HEK293T (cell line): ENCODE data around the gene PLEKHH1.
"Not testable (repeated sequence)": the region's sequence is repeated elsewhere in the genome, so short reads cannot be mapped to it uniquely, and the experiment has no call there.

Experiments used
- CTCF ChIA-PET: fragments of 350-600 bp; formaldehyde crosslinking; extraction: SDS; loops from one replicate; lab custom pipeline; 2021; ENCODE audit warnings: antibody characterized with exemption, inconsistent platforms; lab: Yijun Ruan, JAX
- POLR2A ChIA-PET: fragments of 350-600 bp; formaldehyde crosslinking; extraction: SDS; loops from one replicate; lab custom pipeline; 2020; ENCODE audit warnings: antibody characterized with exemption, inconsistent platforms; lab: Yijun Ruan, JAX
- DNase-seq: peaks from one replicate; pipeline ENCODE4 v3.0.0; 2012; ENCODE audit warnings: mixed read lengths; ENCODE audit errors: extremely low spot score
- ARNT ChIP-seq: fragments of 450-650 bp; IDR thresholded peaks from 2 replicates; pipeline ENCODE4 v1.6.1; 2017; ENCODE audit warnings: mild to moderate bottlenecking
- BHLHE40 ChIP-seq: fragments of 450-650 bp; IDR thresholded peaks from 2 replicates; pipeline ENCODE4 v1.6.1; 2016; ENCODE audit warnings: mild to moderate bottlenecking, moderate library complexity, borderline replicate concordance
- CTBP1 ChIP-seq: fragments of 450-650 bp; IDR thresholded peaks from 2 replicates; pipeline ENCODE4 v1.6.1; 2016; ENCODE audit warnings: borderline replicate concordance
- ELF4 ChIP-seq: fragments of 450-650 bp; IDR thresholded peaks from 2 replicates; pipeline ENCODE4 v1.6.1; 2017; ENCODE audit warnings: antibody characterized with exemption
- FOXA1 ChIP-seq: fragments of 450-650 bp; IDR thresholded peaks from 2 replicates; pipeline ENCODE4 v1.6.1; 2016; ENCODE audit warnings: mild to moderate bottlenecking
- FOXK2 ChIP-seq: fragments of 450-650 bp; IDR thresholded peaks from 2 replicates; pipeline ENCODE4 v1.6.1; 2016; ENCODE audit warnings: mild to moderate bottlenecking
- FOXM1 ChIP-seq: fragments of 450-650 bp; IDR thresholded peaks from 2 replicates; pipeline ENCODE4 v1.6.1; 2017; ENCODE audit warnings: mild to moderate bottlenecking, borderline replicate concordance
- HDGF ChIP-seq: fragments of 450-650 bp; IDR thresholded peaks from 2 replicates; pipeline ENCODE4 v1.6.1; 2017; ENCODE audit warnings: antibody characterized with exemption, borderline replicate concordance
- L3MBTL2 ChIP-seq: fragments of 450-650 bp; conservative IDR thresholded peaks from 2 replicates; pipeline ENCODE4 v1.6.1; 2016; ENCODE audit warnings: mild to moderate bottlenecking
- LEF1 ChIP-seq: fragments of 450-650 bp; IDR thresholded peaks from 2 replicates; pipeline ENCODE4 v1.6.1; 2017; ENCODE audit warnings: mild to moderate bottlenecking, borderline replicate concordance
- NFRKB ChIP-seq: fragments of 450-650 bp; IDR thresholded peaks from 2 replicates; pipeline ENCODE4 v1.6.1; 2016; ENCODE audit warnings: mild to moderate bottlenecking, moderate library complexity
- SP1 ChIP-seq: fragments of 450-650 bp; IDR thresholded peaks from 2 replicates; pipeline ENCODE4 v1.6.1; 2017
- SUZ12 ChIP-seq: fragments of 450-650 bp; IDR thresholded peaks from 2 replicates; pipeline ENCODE4 v1.6.1; 2016; ENCODE audit warnings: mild to moderate bottlenecking
- TARDBP ChIP-seq: fragments of 450-650 bp; IDR thresholded peaks from 2 replicates; pipeline ENCODE4 v1.6.1; 2016
- ZNF384 ChIP-seq: fragments of 450-650 bp; IDR thresholded peaks from 2 replicates; pipeline ENCODE4 v1.6.1; 2016
- TF ChIP-seq, protein P1 (sequence below): fragments of 450-650 bp; IDR thresholded peaks from 2 replicates; pipeline ENCODE4 v1.6.1; 2016

The PLEKHH1 gene

GRCh38 chr14:67537736-67538135, 4.6 kb downstream of the PLEKHH1 start:
- TF ChIP-seq FOXM1, result no peak
- TF ChIP-seq, protein P1, sequence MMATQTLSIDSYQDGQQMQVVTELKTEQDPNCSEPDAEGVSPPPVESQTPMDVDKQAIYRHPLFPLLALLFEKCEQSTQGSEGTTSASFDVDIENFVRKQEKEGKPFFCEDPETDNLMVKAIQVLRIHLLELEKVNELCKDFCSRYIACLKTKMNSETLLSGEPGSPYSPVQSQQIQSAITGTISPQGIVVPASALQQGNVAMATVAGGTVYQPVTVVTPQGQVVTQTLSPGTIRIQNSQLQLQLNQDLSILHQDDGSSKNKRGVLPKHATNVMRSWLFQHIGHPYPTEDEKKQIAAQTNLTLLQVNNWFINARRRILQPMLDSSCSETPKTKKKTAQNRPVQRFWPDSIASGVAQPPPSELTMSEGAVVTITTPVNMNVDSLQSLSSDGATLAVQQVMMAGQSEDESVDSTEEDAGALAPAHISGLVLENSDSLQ, result no peak
- no peak for TF ChIP-seq ARNT
- no peak for TF ChIP-seq NFRKB
- TF ChIP-seq SP1, result no peak
- TF ChIP-seq CTBP1, result no peak
- no peak for TF ChIP-seq HDGF
- no peak for TF ChIP-seq FOXK2
- no peak for TF ChIP-seq SUZ12
- no peak for TF ChIP-seq L3MBTL2
- no peak for TF ChIP-seq ELF4
- no peak for TF ChIP-seq TARDBP
- TF ChIP-seq ZNF384, result no peak
- no peak for TF ChIP-seq LEF1
- TF ChIP-seq BHLHE40, result no peak
- TF ChIP-seq FOXA1, result no peak
- CTCF ChIA-PET, result interaction anchor here (3.1 kb wide), 1 partner anchor 10 kb away, joined by 18 read pairs; no protein-coding TSS in a partner anchor
- POLR2A ChIA-PET, result no interaction called here
- no peak for DNase-seq

DNA sequence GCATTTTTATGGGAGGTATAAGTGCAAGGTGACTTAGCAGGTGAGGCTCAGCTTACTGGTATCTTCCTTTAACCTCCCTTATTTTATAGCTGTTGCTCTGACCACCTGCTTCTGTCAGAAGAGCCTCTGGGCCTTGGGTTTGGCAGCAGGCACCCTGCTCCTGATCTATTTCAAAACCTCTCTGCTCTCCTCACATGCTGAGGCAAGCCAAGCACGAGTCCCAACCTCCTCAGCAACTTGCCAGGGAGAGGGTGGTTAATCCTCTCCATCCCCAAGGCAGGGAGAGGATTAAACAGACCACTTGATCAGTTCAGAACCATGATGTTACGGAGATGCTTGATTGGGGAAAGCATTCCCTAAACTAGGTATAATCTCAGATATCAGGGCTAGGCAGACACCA, 5.4 kb downstream of the PLEKHH1 start:
- POLR2A ChIA-PET, result no interaction called here

DNA sequence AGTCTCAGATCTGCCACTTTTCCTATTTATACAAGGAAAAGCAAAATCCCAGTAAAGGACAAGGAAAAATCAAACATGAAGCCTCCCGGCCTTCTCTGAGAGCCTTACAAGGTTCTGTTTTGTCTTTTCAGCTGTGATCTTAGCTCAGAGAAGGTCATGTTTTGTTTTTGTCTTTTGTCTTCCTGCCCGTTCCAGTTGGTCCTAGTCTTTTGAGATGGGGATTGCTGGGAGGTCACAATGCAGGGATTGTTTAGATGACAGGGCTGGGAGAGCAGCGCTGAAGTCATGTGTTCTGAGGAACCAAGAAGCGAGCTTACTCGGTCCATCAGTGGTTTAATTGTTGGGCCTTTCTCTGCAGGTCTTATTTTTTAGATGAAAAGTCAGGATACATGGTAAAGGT, 6.0 kb downstream of the PLEKHH1 start:
- POLR2A ChIA-PET, result interaction anchor here (1.1 kb wide), 1 partner anchor 60 kb away, joined by 3 read pairs; no protein-coding TSS in a partner anchor

More for the DNA sequence above, 5.4 kb downstream of the PLEKHH1 start:
- DNase-seq, result no peak
- TF ChIP-seq ELF4 (no peak), FOXK2 (no peak), HDGF (no peak), FOXM1 (no peak), NFRKB (no peak), SP1 (no peak)
- CTCF ChIA-PET, result interaction anchor here (1.5 to 3.1 kb wide), 2 partner anchors 11 to 33 kb away, joined by 4 to 18 read pairs; no protein-coding TSS in a partner anchor

DNA sequence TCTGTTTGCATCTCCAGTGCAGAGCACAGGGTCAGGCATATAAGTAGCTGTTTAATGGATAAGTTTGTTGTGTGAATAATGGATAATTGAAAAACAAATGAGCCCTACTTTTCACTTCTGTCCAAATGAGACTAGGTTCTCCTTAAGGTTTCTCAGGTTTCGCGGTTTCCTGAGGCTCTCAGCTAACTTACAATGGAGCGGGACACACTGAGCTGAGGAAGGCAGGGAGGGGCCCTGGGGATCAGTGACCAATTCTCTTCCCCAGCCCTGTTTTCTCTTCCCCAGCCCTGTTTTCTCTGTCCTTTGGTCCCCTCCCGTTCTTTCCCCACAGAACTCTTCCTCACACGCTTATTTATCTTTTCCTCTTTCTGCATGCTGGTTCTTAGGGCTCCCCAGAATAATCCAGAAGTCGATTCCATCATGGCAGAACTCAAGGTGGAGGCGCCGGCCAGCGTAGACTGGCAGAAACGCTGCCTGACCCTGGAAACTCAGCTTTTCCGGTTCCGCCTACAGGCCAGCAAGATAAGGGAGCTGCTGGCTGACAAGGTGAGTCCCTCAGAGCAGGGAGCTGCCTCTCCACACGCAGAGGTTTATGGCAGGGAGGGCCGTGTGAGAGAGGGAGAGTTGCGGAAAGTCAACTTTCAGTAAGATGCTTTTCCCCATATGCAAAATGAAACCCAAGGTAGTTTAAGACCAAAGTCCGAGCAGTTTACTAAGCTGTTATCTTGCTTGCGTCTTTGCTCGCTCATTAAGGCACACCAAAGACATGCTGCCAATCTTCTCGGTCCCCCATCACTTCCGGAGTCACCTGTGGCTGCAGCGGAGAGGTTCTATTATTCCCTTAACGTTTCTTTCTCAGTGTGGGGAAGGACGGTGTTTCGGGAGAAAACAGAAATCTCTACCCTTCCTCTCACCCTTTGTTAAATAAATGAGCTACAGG, 8.6 kb downstream of the PLEKHH1 start:
- no peak for TF ChIP-seq FOXA1
- no peak for TF ChIP-seq FOXK2
- POLR2A ChIA-PET, result interaction anchor here (1.0 to 1.3 kb wide), 2 partner anchors 9 to 16 kb away, joined by 3 to 4 read pairs; partner anchors contain the start of gene PLEKHH1
- no peak for DNase-seq

More for the DNA sequence above, 6.0 kb downstream of the PLEKHH1 start:
- no peak for TF ChIP-seq ARNT
- TF ChIP-seq, protein P1, result no peak
- no peak for TF ChIP-seq L3MBTL2
- TF ChIP-seq TARDBP, result no peak
- no peak for TF ChIP-seq ZNF384
- TF ChIP-seq SP1, result no peak
- TF ChIP-seq CTBP1, result no peak
- TF ChIP-seq NFRKB, result no peak
- TF ChIP-seq ELF4, result no peak
- no peak for TF ChIP-seq FOXK2
- TF ChIP-seq FOXM1, result no peak
- CTCF ChIA-PET, result interaction anchor here (1.5 to 3.1 kb wide), 2 partner anchors 12 to 32 kb away, joined by 4 to 18 read pairs; no protein-coding TSS in a partner anchor
- DNase-seq, result no peak

GRCh38 chr14:67542620-67543019, 9.5 kb downstream of the PLEKHH1 start:
- CTCF ChIA-PET, result interaction anchor here (1.4 kb wide), 1 partner anchor 23 kb away, joined by 3 read pairs; no protein-coding TSS in a partner anchor
- not testable (repeated sequence) for DNase-seq
- POLR2A ChIA-PET, result interaction anchor here (1.0 kb wide), 1 partner anchor 15 kb away, joined by 3 read pairs; no protein-coding TSS in a partner anchor

More for the DNA sequence above, 8.6 kb downstream of the PLEKHH1 start:
- CTCF ChIA-PET, result interaction anchor here (1.2 to 1.4 kb wide), 2 partner anchors 15 to 24 kb away, joined by 3 to 8 read pairs; no protein-coding TSS in a partner anchor

DNA sequence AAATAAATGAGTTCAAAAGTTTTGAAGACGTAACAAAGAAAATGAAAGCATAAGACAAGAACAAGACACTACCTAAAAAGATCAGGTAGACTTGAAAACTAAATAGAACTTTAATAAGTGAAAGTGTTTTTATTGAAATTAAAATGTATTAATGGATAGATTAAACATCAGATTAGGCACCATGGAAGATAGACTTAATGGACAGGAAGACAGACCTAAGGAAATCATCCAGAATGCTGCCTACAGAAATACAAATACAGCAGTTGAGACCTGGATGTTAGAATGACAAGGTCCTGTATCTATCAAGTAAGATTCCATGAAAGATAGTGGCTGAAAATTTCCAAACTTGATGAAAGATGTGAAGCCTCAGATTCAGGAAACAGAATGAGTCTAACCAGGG, 11.5 kb downstream of the PLEKHH1 start:
- DNase-seq, result no peak
- ChIA-PET CTCF (interaction anchor here (0.6 to 1.3 kb wide), 2 partner anchors 18 to 76 kb away, joined by 3 read pairs; no protein-coding TSS in a partner anchor), POLR2A (no interaction called here)
- TF ChIP-seq HDGF (no peak), SP1 (no peak), ELF4 (no peak), ARNT (no peak), CTBP1 (no peak)

- CTCF ChIA-PET, result interaction anchor here (0.6 kb wide), 1 partner anchor 32 kb away, joined by 3 read pairs; no protein-coding TSS in a partner anchor
Observed at GRCh38 chr14:67547224-67547780, 14.2 kb downstream of the PLEKHH1 start.

More at GRCh38 chr14:67547224-67547780, 14.2 kb downstream of the PLEKHH1 start:
- TF ChIP-seq CTBP1, result no peak
- TF ChIP-seq FOXA1, result no peak
- TF ChIP-seq, protein P1, result no peak
- TF ChIP-seq L3MBTL2, result no peak
- no peak for TF ChIP-seq SP1
- TF ChIP-seq FOXK2, result no peak
- no peak for TF ChIP-seq ZNF384
- TF ChIP-seq NFRKB, result no peak
- no peak for TF ChIP-seq ELF4
- TF ChIP-seq HDGF, result no peak
- TF ChIP-seq FOXM1, result no peak
- no peak for DNase-seq
- POLR2A ChIA-PET, result no interaction called here
